GM10248 (cell line): ENCODE results near the gene GABRB1.

Source experiments
- CTCF ChIA-PET: fragments of 300-600 bp; sonication (Branson Sonifier 250); formaldehyde crosslinking; extraction: SDS; loops from one replicate; lab custom pipeline; 2021; ENCODE audit warnings: antibody characterized with exemption; lab: Yijun Ruan, JAX
- POLR2A ChIA-PET: fragments of 350-650 bp; sonication (Branson Sonifier 250); formaldehyde crosslinking; extraction: SDS; loops from one replicate; lab custom pipeline; 2020; ENCODE audit warnings: antibody characterized with exemption; lab: Yijun Ruan, JAX
- DNase-seq: peaks from one replicate; pipeline ENCODE4 v3.0.0; 2012; ENCODE audit errors: extremely low spot score
- CTCF ChIP-seq: IDR thresholded peaks from 2 replicates; pipeline ENCODE4 v1.5.1; 2012; ENCODE audit warnings: mild to moderate bottlenecking, low read depth; ENCODE audit errors: extremely low read depth, missing control alignments, control extremely low read depth

The GABRB1 gene

GRCh38 chr4:47167081-47168035 is 136.0 kb downstream of the GABRB1 start:
- no peak for DNase-seq
- CTCF ChIA-PET, result interaction anchor here (0.8 kb wide), 1 partner anchor 44 kb away, joined by 3 read pairs; no protein-coding TSS in a partner anchor
- TF ChIP-seq CTCF, result no peak
- POLR2A ChIA-PET, result no interaction called here

GRCh38 chr4:47184083-47184482 is 152.7 kb downstream of the GABRB1 start:
- ChIA-PET CTCF (no interaction called here), POLR2A (no interaction called here)
- TF ChIP-seq CTCF, result no peak
- no peak for DNase-seq

- CTCF ChIA-PET, result no interaction called here
- POLR2A ChIA-PET, result no interaction called here
- no peak for TF ChIP-seq CTCF
- DNase-seq, result no peak
Measured at GRCh38 chr4:47185761-47186160, 154.4 kb downstream of the GABRB1 start.

GRCh38 chr4:47187608-47188007 is 156.2 kb downstream of the GABRB1 start:
- no peak for DNase-seq
- CTCF ChIA-PET, result interaction anchor here (1.6 kb wide), 1 partner anchor 13 kb away, joined by 6 read pairs; no protein-coding TSS in a partner anchor
- no peak for TF ChIP-seq CTCF
- POLR2A ChIA-PET, result no interaction called here

- CTCF ChIA-PET, result interaction anchor here (1.9 kb wide), 1 partner anchor 16 kb away, joined by 4 read pairs; no protein-coding TSS in a partner anchor
- POLR2A ChIA-PET, result no interaction called here
- DNase-seq, result no peak
Measured at GRCh38 chr4:47193179-47193578, 161.8 kb downstream of the GABRB1 start.

More at GRCh38 chr4:47193179-47193578, 161.8 kb downstream of the GABRB1 start:
- TF ChIP-seq CTCF, result no peak
